ENCODE data around the gene PTPRK. TPM values are rescaled to one million over a fixed set of nuclear protein-coding genes. Genes with fewer than 3 reads are reported as not detected.

Gene PTPRK
- total and polyA plus RNA-seq, 8 donors = 57.0 to 90.4 (median 78.6) TPM

GRCh38 chr6:128376952-128377503, 143.4 kb downstream of the PTPRK start:
- Histone ChIP-seq H3K27me3 (no peaks in the 10 kb centered on the region), H3K27ac (no peak overlapping the region), H3K9me3 (peaks cover 0 to 26% of the 10 kb centered on the region in 2 donors), H3K4me3 (no peak overlapping the region), H3K36me3 (no peaks in the 10 kb centered on the region), H3K4me1 (no peaks in the 10 kb centered on the region)
- no peak for TF ChIP-seq CTCF (IDR thresholded peaks at IDR 0.05)
- DNase-seq = no peak
- ATAC-seq = no peak
- intact Hi-C loops (cut with DNase I) = no loop called here

GRCh38 chr6:128371136-128371535, 149.3 kb downstream of the PTPRK start:
- peak overlapping the region in 1 of 2 donors; percentile 1 for H3K27ac ChIP-seq
- intact Hi-C loops (cut with DNase I) = no loop called here

GRCh38 chr6:128370072-128370471, 150.3 kb downstream of the PTPRK start:
- intact Hi-C loops (cut with DNase I) = no loop called here
- Histone ChIP-seq H3K9me3 (no peaks in the 10 kb centered on the region), H3K27me3 (no peaks in the 10 kb centered on the region), H3K27ac (no peak overlapping the region), H3K4me3 (no peak overlapping the region), H3K36me3 (no peaks in the 10 kb centered on the region), H3K4me1 (peaks cover 0 to 4% of the 10 kb centered on the region in 2 donors)
- no peak for DNase-seq
- peak; percentile 55 for ATAC-seq
- TF ChIP-seq CTCF (IDR thresholded peaks at IDR 0.05) = no peak

More at GRCh38 chr6:128371136-128371535, 149.3 kb downstream of the PTPRK start:
- Histone ChIP-seq H3K36me3 (no peaks in the 10 kb centered on the region), H3K27me3 (no peaks in the 10 kb centered on the region), H3K9me3 (peaks cover 0 to 9% of the 10 kb centered on the region in 2 donors), H3K4me3 (no peak overlapping the region), H3K4me1 (peaks cover 0 to 4% of the 10 kb centered on the region in 2 donors)
- ATAC-seq (no peak), DNase-seq (peak in 1 of 4 donors; percentile 25)
- TF ChIP-seq CTCF (IDR thresholded peaks at IDR 0.05) = no peak

GRCh38 chr6:128368213-128368944, 152.0 kb downstream of the PTPRK start:
- no peak for ATAC-seq
- H3K4me1 ChIP-seq = peaks cover 0 to 4% of the 10 kb centered on the region in 2 donors
- DNase-seq = no peak
- no peaks in the 10 kb centered on the region for H3K9me3 ChIP-seq
- H3K36me3 ChIP-seq = no peaks in the 10 kb centered on the region
- no peaks in the 10 kb centered on the region for H3K27me3 ChIP-seq
- no peak overlapping the region for H3K27ac ChIP-seq
- H3K4me3 ChIP-seq = no peak overlapping the region
- no peak for TF ChIP-seq CTCF (IDR thresholded peaks at IDR 0.05)
- intact Hi-C loops (cut with DNase I) = no loop called here

- H3K27ac ChIP-seq = no peak overlapping the region
- DNase-seq (no peak), ATAC-seq (no peak)
- no peaks in the 10 kb centered on the region for H3K36me3 ChIP-seq
- H3K27me3 ChIP-seq = no peaks in the 10 kb centered on the region
- intact Hi-C loops (cut with DNase I) = no loop called here
- TF ChIP-seq CTCF (IDR thresholded peaks at IDR 0.05) = no peak
- H3K9me3 ChIP-seq = no peaks in the 10 kb centered on the region
- no peak overlapping the region for H3K4me3 ChIP-seq
- peaks cover 0 to 4% of the 10 kb centered on the region in 2 donors for H3K4me1 ChIP-seq
Measured at GRCh38 chr6:128367437-128367836, 153.0 kb downstream of the PTPRK start.

Measured in left lung (tissue), 10 donors.